HEK293 (cell line): Measurements from ENCODE around the gene GRB10.
"Not testable (repeated sequence)": the region's sequence is repeated elsewhere in the genome, so short reads cannot be mapped to it uniquely, and the experiment has no call there.

Source experiments
- CTCF ChIA-PET: fragments of 350-600 bp; formaldehyde crosslinking; extraction: SDS; loops from one replicate; lab custom pipeline; 2021; ENCODE audit warnings: antibody characterized with exemption; lab: Yijun Ruan, JAX
- POLR2A ChIA-PET: fragments of 300-600 bp; formaldehyde crosslinking; extraction: SDS; loops from one replicate; lab custom pipeline; 2020; ENCODE audit warnings: antibody characterized with exemption, inconsistent platforms; lab: Yijun Ruan, JAX
- H3K27ac ChIP-seq: fragments of 200-500 bp; sonication (Bioruptor generic); 2 replicates; pipeline ENCODE4 v1.5.1; 2014; ENCODE audit warnings: low read depth, low read length, control low read depth, inconsistent platforms; ENCODE audit errors: extremely low read depth
- H3K36me3 ChIP-seq, 2 experiments: fragments of 200-500 bp in 1 of 2; sonication (Bioruptor generic) in 1 of 2; 1 replicate in 1 of 2; 2 replicates in 1 of 2; pipeline ENCODE4 v1.5.1; 2014 to 2017; ENCODE audit warnings: inconsistent platforms in 2 of 2, low read length in 2 of 2; ENCODE audit not compliant: control insufficient read depth in 2 of 2, insufficient read depth in 1 of 2
- H3K4me1 ChIP-seq: fragments of 200-500 bp; sonication (Bioruptor generic); 2 replicates; pipeline ENCODE4 v1.5.1; 2014; ENCODE audit warnings: mild to moderate bottlenecking, low read length, inconsistent platforms; ENCODE audit not compliant: control insufficient read depth, insufficient read depth
- H3K4me3 ChIP-seq: 2 replicates; pipeline ENCODE4 v1.5.1; 2011; ENCODE audit warnings: low read depth, mild to moderate bottlenecking, control low read depth, low read length, moderate library complexity
- H3K9me3 ChIP-seq: fragments of 200-500 bp; sonication (Bioruptor generic); 2 replicates; pipeline ENCODE4 v1.5.1; 2014; ENCODE audit warnings: low read depth, low read length, inconsistent platforms; ENCODE audit not compliant: control insufficient read depth, insufficient read depth
- EGR2 ChIP-seq: fragments of 450-650 bp; formaldehyde crosslinking; IDR thresholded peaks from 2 replicates; pipeline ENCODE4 v1.5.1; 2016; ENCODE audit warnings: low read depth, missing biosample characterization, missing genetic modification characterization
- GLIS1 ChIP-seq: fragments of 450-650 bp; formaldehyde crosslinking; IDR thresholded peaks from 2 replicates; pipeline ENCODE4 v1.5.1; 2016; ENCODE audit warnings: missing biosample characterization, missing genetic modification characterization
- HOXD13 ChIP-seq: sonication (generic); formaldehyde crosslinking; IDR thresholded peaks from 2 replicates; pipeline ENCODE4 v1.8.0; 2022; ENCODE audit warnings: missing genetic modification reagents, borderline replicate concordance
- INSM2 ChIP-seq: fragments of 450-650 bp; formaldehyde crosslinking; IDR thresholded peaks from 2 replicates; pipeline ENCODE4 v1.5.1; 2016; ENCODE audit warnings: missing biosample characterization, missing genetic modification characterization
- KLF10 ChIP-seq: fragments of 450-650 bp; IDR thresholded peaks from 2 replicates; pipeline ENCODE4 v1.5.1; 2018; ENCODE audit warnings: missing biosample characterization, mild to moderate bottlenecking, missing genetic modification characterization
- KLF17 ChIP-seq: fragments of 450-650 bp; formaldehyde crosslinking; IDR thresholded peaks from 2 replicates; pipeline ENCODE4 v1.5.1; 2016; ENCODE audit warnings: missing biosample characterization, missing genetic modification characterization
- KLF9 ChIP-seq: fragments of 450-650 bp; formaldehyde crosslinking; IDR thresholded peaks from 2 replicates; pipeline ENCODE4 v1.5.1; 2016; ENCODE audit warnings: missing biosample characterization, missing genetic modification characterization, low read depth
- PRDM6 ChIP-seq: fragments of 450-650 bp; formaldehyde crosslinking; IDR thresholded peaks from 2 replicates; pipeline ENCODE4 v1.5.1; 2017; ENCODE audit warnings: missing biosample characterization, missing genetic modification characterization
- SP7 ChIP-seq: fragments of 450-650 bp; formaldehyde crosslinking; IDR thresholded peaks from 2 replicates; pipeline ENCODE4 v1.5.1; 2016; ENCODE audit warnings: missing biosample characterization, missing genetic modification characterization
- ZBTB17 ChIP-seq: fragments of 450-650 bp; formaldehyde crosslinking; IDR thresholded peaks from 2 replicates; pipeline ENCODE4 v1.5.1; 2016; ENCODE audit warnings: missing biosample characterization, missing genetic modification characterization
- ZNF133 ChIP-seq: fragments of 450-650 bp; formaldehyde crosslinking; IDR thresholded peaks from 2 replicates; pipeline ENCODE4 v1.5.1; 2016; ENCODE audit warnings: missing biosample characterization, missing genetic modification characterization
- ZNF223 ChIP-seq: fragments of 450-650 bp; formaldehyde crosslinking; IDR thresholded peaks from 2 replicates; pipeline ENCODE4 v1.5.1; 2016; ENCODE audit warnings: missing biosample characterization, missing genetic modification characterization
- ZNF354C ChIP-seq: fragments of 450-650 bp; formaldehyde crosslinking; IDR thresholded peaks from 2 replicates; pipeline ENCODE4 v1.5.1; 2016; ENCODE audit warnings: missing biosample characterization, missing genetic modification characterization, low read depth, borderline replicate concordance
- ZNF398 ChIP-seq: fragments of 450-650 bp; formaldehyde crosslinking; IDR thresholded peaks from 2 replicates; pipeline ENCODE4 v1.5.1; 2017; ENCODE audit warnings: missing biosample characterization, missing genetic modification characterization
- ZNF488 ChIP-seq: fragments of 450-650 bp; formaldehyde crosslinking; IDR thresholded peaks from 2 replicates; pipeline ENCODE4 v1.5.1; 2016; ENCODE audit warnings: missing biosample characterization, missing genetic modification characterization
- ZNF513 ChIP-seq: fragments of 450-650 bp; IDR thresholded peaks from 2 replicates; pipeline ENCODE4 v1.5.1; 2018; ENCODE audit warnings: missing biosample characterization, missing genetic modification characterization
- ZNF548 ChIP-seq: fragments of 450-650 bp; formaldehyde crosslinking; IDR thresholded peaks from 2 replicates; pipeline ENCODE4 v1.5.1; 2016; ENCODE audit warnings: missing biosample characterization, missing genetic modification characterization
- ZNF560 ChIP-seq: fragments of 450-650 bp; formaldehyde crosslinking; IDR thresholded peaks from 2 replicates; pipeline ENCODE4 v1.5.1; 2017; ENCODE audit warnings: missing biosample characterization, missing genetic modification characterization, borderline replicate concordance
- ZNF639 ChIP-seq: fragments of 450-650 bp; formaldehyde crosslinking; IDR thresholded peaks from 2 replicates; pipeline ENCODE4 v1.5.1; 2016; ENCODE audit warnings: missing biosample characterization, missing genetic modification characterization
- ZNF837 ChIP-seq: fragments of 450-650 bp; formaldehyde crosslinking; IDR thresholded peaks from 2 replicates; pipeline ENCODE4 v1.5.1; 2016; ENCODE audit warnings: missing biosample characterization, missing genetic modification characterization
- ZSCAN4 ChIP-seq: fragments of 450-650 bp; formaldehyde crosslinking; IDR thresholded peaks from 2 replicates; pipeline ENCODE4 v1.5.1; 2017; ENCODE audit warnings: missing biosample characterization, missing genetic modification characterization

GRB10 gene

GRCh38 chr7:50576388-50576787, 206.3 kb downstream of the GRB10 start:
- H3K27ac ChIP-seq, POLR2A ChIA-PET: not testable (repeated sequence)

GRCh38 chr7:50567715-50568261, 214.9 kb downstream of the GRB10 start:
- H3K4me3 ChIP-seq = no peak overlapping the region
- no peak for TF ChIP-seq SP7
- TF ChIP-seq KLF17 (tag by site-specific recombination) = no peak
- no peak for TF ChIP-seq ZNF223
- TF ChIP-seq INSM2 (tag by site-specific recombination) = no peak
- TF ChIP-seq KLF10 = no peak
- TF ChIP-seq ZNF133 (tag by site-specific recombination) = no peak
- TF ChIP-seq EGR2 = no peak
- TF ChIP-seq GLIS1 (tag by site-specific recombination) = no peak
- no peak for TF ChIP-seq ZNF639 (tag by site-specific recombination)
- no peak for TF ChIP-seq ZNF548 (tag by site-specific recombination)
- no peak for TF ChIP-seq KLF9
- no peaks in the 10 kb centered on the region for H3K9me3 ChIP-seq
- H3K27ac ChIP-seq = no peak overlapping the region
- ChIA-PET POLR2A (no interaction called here), CTCF (no interaction called here)
- H3K4me1 ChIP-seq = no peaks in the 10 kb centered on the region
- H3K36me3 ChIP-seq = no peaks in the 10 kb centered on the region

More at GRCh38 chr7:50576388-50576787, 206.3 kb downstream of the GRB10 start:
- H3K9me3 ChIP-seq, H3K36me3 ChIP-seq, H3K4me3 ChIP-seq, CTCF ChIA-PET, H3K4me1 ChIP-seq: not testable (repeated sequence)

- Histone ChIP-seq H3K4me3 (no peak overlapping the region), H3K4me1 (no peaks in the 10 kb centered on the region), H3K9me3 (no peaks in the 10 kb centered on the region), H3K36me3 (no peaks in the 10 kb centered on the region), H3K27ac (no peak overlapping the region)
- CTCF ChIA-PET = interaction anchor here (0.6 kb wide), 3 partner anchors 31 to 520 kb away, joined by 3 to 8 read pairs (median 3); no protein-coding TSS in a partner anchor
- POLR2A ChIA-PET = no interaction called here
- TF ChIP-seq ZNF398 (tag by site-specific recombination) (no peak), ZNF513 (no peak), ZSCAN4 (tag by site-specific recombination) (no peak), ZNF354C (tag by site-specific recombination) (no peak), ZBTB17 (tag by site-specific recombination) (no peak), ZNF560 (tag by site-specific recombination) (no peak), PRDM6 (tag by site-specific recombination) (no peak), ZNF488 (tag by site-specific recombination) (no peak), SP7 (no peak), ZNF837 (tag by site-specific recombination) (no peak), HOXD13 (no peak)
Measured at GRCh38 chr7:50565977-50566376, 216.7 kb downstream of the GRB10 start.
